Hematopoietic multipotent progenitor cell (in vitro differentiated cells): Measurements from ENCODE around the gene CELA3B. TPM values are rescaled to one million over a fixed set of nuclear protein-coding genes. Genes with fewer than 3 reads are reported as not detected.
A peak's percentile ranks its signal among the peaks of the same experiment; 100 is the strongest.
"Not testable (repeated sequence)": the region's sequence is repeated elsewhere in the genome, so short reads cannot be mapped to it uniquely, and the experiment has no call there.

ENCODE experiments used
- DNase-seq, 3 donors: peaks; one replicate each; pipeline ENCODE4 v3.0.0-alpha.2; 2011 to 2015; ENCODE audit warnings: low read depth in 2 of 3, low spot score in 2 of 3
- total RNA-seq: library from RNA; depleted of rRNA; stranded (reverse); fragments of >200 nt; gene quantifications from one replicate; pipeline ENCODE4 v1.2.3, GENCODE V29; 2012

CELA3B gene
- total RNA-seq, 1 donor, result not detected

DNA sequence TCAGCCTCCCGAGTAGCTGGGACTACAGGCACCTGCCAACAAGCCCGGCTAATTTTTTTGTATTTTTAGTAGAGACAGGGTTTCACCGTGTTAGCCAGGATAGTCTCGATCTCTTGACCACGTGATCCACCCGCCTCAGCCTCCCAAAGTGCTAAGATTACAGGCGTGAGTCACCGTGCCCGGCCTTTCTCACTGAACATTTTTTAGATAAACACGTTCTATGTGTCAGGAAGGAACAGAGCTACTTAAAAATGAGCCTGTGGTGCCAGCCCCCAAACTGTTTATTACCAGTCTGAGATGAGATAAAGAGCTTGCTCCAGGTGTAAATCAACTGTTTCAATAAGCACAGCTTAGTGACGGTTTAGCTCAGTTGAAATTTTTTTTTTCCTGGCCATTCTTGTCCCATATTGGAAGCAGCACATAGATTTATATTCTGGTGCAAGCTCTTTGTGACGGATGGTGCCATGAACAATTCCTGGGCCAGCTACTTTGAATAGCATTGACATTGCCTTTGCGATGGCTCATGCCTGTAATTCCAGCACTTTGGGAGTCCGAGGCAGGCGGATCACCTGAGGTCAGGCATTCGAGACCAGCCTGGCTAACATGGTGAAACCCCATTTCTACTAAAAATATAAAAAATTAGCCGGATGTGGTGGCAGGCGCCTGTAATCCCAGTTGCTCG, 33.7 kb upstream of the CELA3B start:
- DNase-seq, result not testable (repeated sequence)

DNA sequence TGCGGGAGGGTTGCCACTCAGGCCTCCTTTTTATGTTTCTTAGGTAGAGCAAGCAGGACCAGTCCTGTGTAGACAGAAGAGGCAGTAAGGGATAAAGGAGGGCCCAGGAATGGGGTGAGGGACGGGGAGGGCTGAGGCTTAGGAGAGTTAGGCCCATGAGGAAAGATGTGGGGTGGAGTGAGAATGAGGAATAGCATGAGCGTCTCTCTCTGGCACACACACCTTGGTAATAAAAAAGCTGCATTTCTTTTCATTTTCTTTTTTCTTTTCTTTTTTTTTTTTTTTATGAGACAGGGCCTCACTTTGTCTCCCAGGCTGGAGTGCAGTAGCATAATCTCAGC, 32.1 kb upstream of the CELA3B start:
- DNase-seq, result no peak

DNA sequence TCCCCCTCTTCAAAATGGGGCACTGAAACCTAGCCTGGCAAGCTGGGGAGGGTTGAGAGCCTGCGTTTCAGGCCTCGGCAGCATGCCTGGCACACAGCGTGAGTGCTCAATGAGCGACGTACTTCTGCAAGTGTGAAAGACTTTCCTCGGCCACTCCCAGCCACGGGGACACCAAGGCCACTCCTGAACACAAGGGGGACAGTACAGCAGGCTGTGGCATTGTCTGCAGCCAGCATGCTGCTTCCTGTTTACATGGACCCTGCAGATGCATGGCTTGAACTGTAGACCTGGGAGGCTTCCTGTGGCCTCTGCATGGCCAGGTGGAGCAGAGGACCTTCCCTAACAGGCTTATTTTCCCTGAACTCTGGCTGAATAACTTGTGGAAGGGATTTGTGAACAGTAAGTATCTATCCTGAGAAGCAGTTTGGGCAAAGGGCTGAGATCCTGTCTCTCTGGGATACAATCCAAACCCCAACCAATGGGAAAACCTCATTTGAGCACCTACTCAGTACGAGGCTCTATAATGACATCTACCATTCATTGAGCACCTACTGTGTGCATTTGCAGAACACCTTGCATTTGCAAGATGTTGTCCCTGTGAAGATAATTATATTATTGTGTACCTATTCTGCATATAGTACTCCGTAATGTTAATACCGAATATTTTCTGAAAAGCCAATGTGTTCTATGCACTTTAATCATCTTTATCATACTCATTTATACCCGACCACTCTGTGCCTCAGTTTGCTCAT, 29.8 kb upstream of the CELA3B start:
- DNase-seq, result peak in 1 of 3 donors; percentile 21

DNA sequence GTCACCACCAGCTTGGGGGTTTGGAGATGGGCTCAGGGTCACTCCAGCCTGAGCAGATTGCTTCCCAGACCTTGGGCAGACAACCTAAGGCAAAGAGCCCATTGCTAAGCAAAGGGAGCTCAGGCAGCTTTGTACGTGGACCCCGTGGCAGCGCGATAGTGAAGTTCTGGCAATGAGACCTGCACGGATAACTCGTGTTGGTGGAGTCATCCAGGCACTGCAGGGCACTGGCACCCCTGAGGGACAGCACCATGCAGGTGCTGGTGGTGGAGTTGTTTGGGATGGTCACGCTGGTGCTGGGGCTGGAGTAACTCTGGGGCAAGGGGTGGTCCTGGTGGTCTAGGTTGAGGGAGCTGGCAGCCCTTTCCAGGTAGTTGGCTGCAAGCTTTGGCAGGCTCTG, 26.1 kb upstream of the CELA3B start:
- DNase-seq, result no peak

DNA sequence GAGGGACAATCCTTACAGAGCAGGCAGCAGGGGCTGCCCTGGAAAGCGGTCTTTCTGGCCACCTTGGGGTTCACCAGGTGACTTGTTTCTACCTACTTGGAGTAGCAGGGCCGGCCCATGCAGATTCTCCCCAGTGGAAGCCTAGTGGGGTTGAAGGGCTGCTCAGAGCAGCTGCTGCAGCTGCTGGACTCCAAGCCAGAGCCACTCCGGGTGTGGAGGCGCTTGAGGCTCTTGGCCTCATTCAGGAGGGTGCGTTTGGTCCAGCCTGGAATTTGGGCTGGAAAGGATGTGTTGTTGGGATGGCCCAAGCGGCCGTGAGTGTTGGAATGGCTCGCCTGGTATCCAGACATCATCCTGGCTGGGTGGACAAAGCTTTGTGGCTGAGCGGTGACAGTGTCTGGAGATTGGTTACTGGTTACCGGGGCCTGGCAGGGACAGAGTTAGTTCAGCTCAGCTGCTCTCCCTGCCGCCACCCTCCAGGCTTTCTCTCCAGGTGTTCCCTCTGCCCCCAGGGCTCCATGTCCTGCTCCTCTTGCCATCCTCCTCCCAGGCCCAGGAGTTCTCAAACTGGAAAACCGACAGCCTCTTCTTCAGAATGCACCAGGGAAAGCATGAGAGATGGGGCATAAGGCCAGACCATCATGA, 25.5 kb upstream of the CELA3B start:
- no peak for DNase-seq

DNA sequence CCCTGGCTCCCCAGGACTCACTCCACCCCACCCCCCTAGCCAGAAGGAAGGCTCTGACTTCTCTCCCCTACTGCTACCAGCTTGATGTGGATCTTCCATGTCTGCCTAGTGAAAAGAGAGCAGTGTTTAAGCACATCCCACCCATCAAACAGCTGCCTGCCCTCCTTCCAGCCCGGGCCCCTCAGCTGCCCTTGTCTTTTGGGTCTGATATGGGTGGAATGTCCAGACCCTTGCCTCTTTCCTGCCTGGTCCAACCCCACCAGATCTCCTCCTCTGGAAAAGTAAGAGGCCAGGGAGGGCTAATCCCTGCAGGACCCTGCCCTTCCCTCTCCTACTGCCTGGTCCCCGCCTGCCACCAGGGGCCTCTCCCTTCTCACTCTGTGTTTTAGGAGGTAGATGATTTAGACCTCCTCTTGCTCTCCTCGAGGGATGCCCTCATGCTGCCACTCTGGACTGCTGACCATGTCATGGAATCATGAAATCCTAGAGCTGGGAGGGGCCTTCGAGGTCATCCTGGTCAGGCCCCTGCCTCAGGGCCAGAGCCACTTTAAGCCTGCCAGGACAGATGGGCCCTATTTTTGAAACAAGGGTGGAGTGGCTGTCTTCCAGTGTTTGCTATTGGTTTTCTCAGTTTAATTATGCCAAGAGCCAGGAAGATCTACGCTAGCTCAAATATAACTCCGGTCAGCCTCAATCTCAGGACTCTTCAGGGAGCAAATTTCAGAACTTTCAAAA, 23.9 kb upstream of the CELA3B start:
- DNase-seq, result no peak

DNA sequence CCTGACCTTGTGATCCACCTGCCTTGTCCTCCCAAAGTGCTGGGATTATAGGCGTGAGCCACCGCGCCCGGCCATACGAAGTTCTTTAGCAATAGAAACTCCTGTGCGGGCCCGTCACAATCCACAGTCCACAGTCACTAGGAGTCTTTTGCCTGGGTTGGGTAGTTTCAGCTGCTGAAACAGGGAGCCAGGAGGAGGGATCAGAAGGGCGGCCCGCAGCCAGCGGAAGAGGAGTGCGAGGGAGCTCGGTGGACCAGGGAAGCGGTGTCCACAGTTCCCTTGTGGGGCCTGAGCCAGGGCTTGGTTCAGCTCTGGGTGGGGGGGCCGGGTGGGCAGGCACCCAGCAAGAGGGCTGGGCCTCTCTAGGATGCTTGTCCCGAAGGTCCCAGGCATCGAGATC, 21.8 kb upstream of the CELA3B start:
- no peak for DNase-seq

DNA sequence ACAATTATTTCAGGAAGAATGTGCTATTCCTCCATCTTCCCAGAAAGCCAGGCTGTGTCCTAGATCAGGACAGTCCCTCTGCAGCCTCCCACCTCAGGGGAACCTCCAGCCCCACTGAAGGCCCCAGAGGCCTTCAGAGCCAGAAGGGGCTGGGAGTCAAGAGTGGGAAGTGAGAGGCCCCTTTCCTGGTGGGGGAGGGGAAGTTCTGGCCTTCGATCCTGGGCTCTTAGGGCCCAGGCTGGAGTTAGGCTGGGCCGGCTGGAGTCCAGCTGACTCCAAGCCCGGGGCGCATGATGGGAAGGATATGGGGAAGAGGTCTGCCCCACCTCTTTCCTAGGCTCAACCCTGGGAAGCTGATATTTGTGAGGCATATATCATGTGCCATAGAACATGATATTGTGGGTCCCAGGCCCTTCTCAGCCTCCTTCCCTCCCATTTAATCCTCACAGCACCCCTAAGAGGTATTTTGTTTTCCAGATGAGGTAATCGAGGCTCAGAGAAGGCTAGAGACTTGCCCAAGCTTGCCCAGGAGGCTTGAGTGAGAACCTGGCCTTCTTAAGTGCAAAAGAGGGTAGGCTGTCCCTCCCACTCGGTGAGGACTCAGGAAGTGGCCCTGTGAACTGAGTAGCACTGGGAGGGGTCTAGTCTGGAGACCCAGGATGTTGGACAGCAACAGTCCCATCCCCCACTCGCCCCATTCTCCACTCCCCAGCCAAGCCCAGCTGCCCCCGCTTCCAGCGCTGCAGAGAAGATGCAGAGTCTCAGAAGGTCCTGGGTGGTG, 21.1 kb upstream of the CELA3B start:
- no peak for DNase-seq

DNA sequence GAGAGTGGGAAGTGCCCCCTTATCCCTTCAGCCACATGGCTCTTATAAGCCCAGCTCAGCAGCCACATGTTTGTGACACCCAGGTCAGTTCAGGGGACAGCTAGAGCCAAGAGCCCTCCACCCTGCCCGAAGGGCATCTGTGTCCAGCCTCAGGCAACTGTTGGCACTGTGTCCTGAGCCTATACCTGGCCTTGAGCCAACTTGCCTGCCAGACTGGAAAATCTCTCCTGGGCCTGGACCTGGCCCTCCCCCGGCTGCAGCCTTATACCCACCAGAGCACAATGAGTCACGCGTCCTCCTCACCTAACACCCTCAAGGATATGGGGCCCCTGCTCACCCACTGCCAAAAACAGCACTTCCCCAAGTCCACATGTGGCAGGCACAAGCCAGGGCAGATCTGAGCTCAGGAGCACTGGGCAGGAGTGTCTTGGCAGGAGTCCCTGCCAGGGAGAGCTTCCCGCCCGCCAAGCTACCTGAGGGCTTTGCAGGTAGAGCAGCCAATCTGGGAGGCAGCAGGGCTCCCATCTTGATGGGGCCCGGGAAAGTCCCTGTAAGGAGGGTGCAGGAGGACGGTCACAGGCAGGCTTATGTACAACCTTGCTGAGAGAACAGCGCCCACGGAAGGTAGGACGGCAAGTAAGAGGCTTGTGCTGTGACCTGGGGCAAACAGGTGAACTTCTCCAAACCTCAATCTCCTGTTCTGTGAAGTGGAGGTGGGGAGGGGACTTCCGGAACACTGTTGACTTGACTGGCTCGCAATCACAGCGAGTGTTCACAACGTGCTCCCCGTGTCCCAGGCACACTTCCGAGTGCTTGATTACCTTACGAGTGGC, 19.9 kb upstream of the CELA3B start:
- peak; percentile 34 to 69 (median 53) for DNase-seq

DNA sequence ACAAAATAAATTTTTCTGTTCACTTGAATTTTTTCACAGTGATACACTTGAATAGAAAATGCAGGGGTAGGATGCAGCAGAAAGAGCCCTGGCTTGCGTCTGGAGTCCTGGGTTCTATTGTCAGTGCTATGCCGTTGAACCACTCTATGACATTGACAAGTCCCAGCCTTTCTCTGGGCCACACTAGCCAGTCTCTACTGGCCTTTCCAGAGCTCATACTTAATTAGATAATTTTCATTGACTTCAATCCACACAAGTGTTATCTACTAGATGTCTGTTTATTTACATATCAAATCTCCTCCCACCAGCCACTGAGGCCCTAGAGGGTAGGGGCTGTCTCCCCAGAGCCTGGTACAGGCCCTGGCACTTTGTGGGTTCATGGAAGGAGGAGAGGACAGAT, 15.5 kb upstream of the CELA3B start:
- DNase-seq, result no peak

DNA sequence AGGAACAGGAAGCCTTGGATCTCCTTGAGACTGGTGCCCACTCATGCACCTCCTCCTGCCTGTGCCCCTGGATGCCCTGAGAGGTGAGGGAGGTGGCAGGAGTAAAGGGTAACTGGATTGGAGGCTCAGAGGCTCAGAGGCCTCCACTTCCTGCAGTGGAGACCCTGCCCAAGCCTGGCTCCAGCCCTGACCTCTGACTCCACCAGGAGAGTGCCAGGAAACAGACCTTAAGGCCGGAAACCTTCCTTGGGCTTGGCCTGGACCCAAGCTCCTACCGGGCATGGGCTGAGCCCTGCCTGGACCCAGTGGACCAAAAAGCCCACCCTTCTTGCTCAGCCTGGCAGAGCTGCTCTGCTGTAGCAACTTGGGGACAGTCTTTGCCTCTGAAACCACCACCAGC, 15.0 kb upstream of the CELA3B start:
- DNase-seq, result no peak

DNA sequence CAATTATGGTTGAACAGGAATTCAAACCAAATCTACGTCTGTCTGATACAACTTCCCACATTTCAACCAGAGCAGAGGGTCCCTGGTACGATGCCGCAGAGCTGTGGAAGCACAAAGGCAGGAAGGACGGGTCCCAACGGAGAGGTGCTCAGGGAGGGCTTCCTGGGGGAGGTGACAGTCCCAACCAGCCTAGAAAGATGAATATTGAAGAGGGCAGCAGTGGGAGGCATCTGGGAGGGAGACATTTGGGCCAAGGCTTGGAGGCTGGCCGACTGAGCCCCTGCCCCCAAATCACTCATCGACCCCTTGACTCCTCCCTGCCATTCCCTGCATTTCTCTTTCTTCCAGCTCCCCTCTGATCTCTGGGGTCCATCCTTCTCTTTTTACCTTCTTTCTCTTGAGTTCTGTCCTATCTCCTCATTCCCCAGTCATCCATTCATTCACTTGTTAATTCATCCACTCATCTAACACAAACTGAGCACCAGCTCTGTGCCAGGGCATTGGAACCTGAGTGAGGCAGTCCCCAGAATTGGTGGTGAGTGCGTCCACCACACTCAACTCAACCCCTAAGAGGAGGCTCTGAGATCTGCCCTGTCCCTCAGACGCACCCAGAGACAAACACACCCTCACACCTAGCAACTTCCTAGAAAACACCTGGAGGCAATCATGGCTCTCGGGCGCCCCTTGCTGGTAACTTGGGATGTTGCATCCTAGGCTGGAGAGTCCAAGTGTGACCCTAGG, 13.2 kb upstream of the CELA3B start:
- DNase-seq, result peak; percentile 58 to 90 (median 73)

DNA sequence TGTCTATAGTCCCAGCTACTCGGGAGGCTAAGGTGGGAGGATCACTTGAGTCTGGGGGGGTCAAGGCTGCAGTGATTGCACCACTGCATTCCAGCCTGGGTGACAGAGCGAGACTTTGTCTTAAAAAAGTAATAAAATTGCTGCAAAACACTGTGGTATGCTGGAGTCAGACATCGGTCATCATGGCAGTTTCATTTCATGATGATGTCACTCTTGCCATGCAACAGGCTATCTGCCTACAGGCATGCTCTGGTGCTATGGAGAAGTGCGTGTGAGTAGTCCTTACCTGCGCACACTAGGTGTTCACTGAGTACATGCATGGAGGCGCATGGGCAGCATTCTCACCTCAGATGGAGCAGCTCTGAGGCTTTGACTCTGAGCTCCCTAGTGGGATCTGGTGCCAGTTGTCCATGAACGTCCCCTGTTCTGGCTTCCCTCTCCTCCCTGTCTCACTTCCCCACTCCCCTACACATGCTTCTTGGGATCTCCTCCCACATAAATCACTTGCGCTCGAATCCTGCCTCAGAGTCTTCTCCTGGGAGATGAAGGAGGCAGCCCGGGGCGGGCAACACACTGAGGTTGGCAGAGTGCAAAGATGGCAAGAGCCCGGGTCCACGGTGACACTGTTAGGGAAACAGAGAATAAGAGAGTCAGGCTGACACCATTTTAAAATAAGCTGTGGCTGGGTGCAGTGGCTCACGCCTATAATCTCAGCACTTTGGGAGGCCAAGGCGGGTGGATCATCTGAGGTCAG, 10.4 kb upstream of the CELA3B start:
- no peak for DNase-seq

DNA sequence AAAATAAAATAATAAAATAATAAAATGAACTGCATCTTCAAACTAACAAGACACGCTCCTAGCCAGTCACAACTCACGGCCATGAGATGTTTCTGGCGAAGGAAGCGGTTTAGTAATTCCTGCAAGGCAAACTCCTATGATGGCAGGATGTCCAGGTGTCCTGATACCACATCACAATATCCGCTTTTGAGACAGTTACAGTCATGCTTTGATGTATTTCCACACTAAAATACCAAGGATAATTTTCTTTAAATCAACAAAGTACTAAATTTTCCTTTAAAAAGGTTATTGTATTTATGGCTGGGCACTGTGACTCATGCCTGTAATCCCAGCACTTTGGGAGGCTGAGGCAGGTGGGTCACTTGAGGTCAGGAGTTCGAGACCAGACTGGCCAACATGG, 9.6 kb upstream of the CELA3B start:
- DNase-seq, result not testable (repeated sequence)

DNA sequence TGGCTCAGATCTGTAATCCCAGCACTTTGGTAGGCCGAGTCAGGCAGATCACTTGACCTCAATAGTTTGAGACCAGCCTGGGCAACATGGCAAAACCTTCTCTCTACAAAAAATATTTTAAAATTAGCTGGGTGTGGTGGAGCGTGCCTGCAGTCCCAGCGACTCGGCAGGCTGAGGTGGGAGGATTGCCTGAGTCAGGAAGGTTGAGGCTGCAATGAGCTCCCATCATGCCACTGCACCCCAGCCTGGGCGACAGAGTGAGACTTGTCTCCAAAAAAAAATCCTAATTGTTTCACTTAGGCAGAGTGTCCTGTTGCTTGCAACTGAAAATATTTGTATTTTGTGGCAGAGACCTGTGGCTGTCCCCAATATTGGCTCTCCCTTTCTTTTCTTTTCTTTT, 7.8 kb upstream of the CELA3B start:
- DNase-seq, result not testable (repeated sequence)

DNA sequence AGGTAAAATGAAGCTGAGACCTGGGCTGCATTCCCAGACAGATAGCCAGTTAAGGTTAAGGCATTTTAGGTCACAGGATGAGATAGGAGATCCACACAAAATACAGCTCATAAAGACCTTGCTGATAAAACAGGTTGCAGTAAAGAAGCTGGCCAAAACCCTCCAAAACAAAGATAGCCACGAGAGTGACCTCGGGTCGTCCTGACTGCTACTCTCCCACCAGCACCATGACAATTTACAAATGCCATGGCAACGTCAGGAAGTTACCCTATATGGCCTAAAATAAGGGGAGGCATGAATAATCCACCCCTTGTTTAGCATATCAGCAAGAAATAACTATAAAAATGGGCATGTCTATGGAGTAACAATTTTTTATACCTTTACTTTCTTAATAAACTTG, 6.3 kb upstream of the CELA3B start:
- DNase-seq, result not testable (repeated sequence)

DNA sequence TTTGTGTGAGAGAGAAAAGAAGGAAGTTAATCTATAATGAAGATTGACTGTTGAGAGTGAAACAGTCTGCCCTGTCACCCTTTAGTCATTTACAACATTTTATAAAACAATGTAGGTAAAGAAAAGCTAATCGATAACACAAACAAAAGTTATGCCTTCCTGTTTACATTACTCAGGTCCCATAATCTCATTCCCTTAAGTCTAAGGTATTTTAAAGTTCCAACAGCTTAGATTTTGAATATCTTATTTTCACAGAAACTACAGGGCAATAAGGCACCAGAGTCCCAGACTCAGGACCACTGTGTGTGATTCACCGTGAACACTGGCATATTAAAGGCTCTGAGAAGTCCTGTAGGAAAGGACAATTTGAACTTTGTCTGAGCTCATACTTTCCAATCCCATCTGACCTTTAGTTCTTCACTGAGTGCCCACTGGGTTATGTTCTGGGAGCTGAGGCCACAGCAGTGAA, 3.8 kb upstream of the CELA3B start:
- not testable (repeated sequence) for DNase-seq

DNA sequence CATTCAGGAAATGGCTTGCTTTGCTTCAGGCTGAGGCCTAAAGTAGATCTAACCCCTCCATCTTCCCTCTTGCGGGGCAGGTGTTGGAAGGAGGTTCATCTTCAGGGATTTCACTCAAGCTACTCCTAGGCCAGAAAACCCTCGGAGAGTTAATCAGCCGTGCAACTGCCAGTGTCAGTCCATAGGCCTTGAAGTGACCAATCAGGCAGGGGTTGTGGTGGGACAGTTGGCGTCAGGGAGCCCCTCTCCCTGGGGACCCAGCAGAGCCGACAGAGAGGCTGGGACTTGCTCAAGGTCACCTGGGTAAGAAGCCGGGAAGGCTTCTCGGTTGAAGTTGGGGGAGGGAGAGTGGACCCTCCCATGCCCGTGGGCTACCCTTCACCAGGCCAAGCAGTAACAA, 2.9 kb upstream of the CELA3B start:
- not testable (repeated sequence) for DNase-seq
